CD4-positive, alpha-beta T cell treated with Interferon alpha-2 for 1 hour (primary cell): ENCODE data around the gene COQ6.
"Not testable (repeated sequence)": the region's sequence is repeated elsewhere in the genome, so short reads cannot be mapped to it uniquely, and the experiment has no call there.

Experiments
- DNase-seq, 2 donors: peaks; one replicate each; pipeline ENCODE4 v3.0.0-alpha.2; 2020 to 2022

The COQ6 gene

DNA sequence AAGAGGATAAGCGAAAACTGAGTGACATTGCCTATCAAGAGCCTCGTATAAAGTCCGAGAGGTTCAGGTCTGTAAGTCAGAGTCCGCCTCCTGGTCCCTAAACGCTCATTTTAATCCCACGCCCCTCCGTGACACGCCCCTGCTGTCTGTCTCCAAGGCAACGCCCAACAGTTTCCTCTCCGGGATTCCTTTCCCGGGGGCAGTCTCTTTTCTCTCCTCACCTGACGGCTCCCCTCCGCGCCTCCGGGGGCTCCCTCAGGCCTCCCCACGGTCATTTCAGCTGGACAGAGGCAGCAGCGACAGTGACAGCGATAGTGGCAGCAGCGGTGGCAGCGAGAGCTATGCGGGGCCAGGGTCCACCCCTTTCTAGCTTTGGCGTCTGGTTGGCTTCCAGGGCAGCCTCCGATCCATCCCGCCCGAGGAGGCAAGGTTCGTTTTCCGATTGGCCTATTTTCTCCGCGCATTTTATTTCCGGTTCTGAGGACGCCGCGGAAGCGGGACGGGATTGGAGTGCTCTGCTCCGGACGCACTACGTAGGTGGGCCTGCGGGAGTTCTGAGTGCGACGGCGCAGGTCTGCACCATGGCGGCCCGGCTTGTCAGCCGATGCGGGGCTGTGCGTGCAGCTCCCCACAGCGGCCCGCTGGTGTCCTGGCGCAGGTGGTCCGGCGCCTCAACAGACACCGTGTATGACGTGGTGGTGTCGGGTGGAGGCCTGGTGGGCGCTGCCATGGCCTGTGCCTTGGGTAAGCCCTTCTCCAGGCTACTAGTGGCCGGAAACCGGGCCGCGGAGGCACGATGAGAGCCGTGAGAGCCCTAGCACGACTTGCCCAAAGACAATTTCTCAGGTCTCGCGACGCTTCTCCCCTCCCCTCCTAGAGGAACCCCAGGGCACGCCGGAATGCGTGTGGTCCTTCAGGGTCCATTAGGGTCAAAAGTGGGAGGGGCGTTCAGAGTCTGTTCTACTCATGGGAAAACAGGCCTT is at the start of gene COQ6, which contains the start of gene FAM161B:
COQ6 (plus strand) TSS at position 551 of the 983 bp plus-strand sequence; CDS start at position 582, 31 bp downstream.
FAM161B (minus strand) TSS at position 343 of the 983 bp plus-strand sequence; CDS start at position 275, 68 bp downstream.
- peak; percentile 91 to 94 for DNase-seq

DNA sequence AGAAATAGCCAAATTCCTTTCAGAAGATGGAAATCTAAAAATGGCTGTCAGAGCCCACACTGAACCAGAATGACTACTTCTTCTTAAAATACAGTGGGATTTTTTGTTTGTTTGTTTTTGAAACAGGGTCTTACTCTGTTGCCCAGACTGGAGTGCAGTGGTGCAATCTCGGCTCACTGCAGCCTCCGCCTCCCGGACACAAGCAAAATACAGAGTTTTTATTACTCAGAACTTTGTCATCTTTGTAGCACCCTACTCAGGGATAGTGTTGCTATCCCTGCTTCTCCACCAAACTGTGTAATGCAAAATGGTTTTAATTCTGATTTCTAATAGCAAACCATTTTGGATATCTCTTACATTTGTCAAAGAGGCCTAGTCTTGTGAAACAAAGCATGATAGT is 47.1 kb upstream of the COQ6 start:
- no peak for DNase-seq

DNA sequence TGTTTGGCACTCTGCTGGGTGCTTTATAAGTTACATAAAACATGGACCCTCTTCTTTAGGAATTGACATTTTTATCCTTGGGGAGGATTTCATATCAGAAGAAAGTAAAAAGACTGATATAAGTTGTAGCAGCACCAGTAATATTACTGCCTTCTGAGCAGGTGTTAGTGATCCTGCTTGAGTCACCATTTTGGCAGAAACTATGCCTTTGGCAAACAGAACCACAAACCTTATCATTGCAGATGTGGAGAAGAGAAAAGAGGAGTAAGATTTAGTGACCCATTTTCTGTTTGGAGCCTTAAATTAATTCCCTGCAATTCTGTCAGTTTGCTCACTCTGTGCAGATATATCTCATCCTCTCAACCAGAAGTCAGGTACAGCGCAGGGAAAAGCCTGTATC is 40.4 kb upstream of the COQ6 start:
- DNase-seq = no peak

DNA sequence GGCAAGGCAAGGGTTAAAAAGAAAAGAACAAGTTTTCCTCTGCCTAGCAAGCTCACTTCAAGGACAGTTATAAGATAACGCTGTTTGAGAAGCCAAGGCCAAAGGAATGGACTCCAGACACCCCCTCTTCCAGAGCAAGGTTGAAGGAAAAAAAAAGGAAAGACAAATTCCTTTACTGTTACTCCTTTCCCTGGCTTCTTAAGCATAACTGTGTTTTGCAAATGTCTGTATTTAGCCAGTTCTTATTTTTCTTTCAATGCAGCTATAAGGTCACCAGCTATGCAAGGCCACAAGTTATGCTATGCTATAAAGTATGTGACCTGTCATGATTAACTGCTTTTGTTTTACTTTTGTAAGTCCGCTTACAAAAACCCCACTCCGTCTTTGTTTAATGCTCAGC is 36.8 kb upstream of the COQ6 start:
- DNase-seq = no peak

DNA sequence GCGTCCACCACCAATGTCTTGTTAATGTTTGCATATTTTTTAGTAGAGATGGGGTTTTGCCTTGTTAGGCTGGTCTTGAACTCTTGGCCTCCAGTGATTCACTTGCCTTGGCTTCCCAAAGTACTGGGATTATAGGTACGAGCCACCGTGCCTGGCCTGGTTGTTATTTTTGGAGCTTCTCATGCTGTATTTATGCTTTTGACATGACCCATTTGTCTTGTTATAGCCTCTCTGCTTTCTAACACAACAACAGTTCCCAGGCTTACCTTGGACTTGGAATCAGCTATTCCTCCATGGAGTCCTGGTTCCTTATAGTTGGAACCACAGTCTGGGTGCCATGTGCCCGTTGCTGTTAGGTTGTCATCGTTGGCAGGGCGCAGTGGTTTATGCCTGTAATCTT is 33.8 kb upstream of the COQ6 start:
- no peak for DNase-seq

DNA sequence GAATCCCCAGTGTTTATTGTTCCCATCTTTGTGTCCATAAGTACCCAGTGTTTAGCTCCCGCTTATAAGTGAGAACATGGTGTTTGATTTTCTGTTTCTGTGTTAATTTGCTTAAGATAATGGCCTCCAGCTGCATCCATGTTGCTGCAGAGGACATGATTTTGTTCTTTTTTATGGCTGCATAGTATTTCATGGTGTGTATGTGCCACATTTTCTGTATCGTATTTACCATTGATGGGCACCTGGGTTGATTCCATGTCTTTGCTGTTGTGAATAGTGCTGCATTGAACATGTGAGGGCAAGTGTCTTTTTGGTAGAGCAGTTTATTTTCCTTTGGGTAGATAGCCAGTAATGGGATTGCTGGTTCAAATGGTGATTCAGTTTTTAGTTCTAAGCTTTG is 30.6 kb upstream of the COQ6 start:
- not testable (repeated sequence) for DNase-seq

DNA sequence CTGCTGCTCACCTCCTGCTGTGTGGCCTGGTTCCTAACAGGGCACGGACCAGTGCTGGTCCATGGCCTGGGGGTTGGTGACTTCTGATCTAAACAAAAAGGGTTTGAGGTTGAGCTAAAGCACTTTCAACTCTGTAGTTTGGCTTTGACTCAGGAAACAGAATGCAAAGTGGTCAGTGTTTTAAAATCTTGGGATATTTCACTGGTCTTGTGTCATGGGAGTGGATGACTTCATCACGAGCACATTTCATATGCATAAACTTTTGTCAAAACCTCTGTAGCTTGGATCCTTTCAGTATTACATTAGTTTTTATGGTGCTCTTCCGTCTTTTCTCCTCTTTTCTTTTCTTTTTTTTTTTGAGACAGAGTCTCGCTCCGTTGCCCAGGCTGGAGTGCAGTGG is 25.8 kb upstream of the COQ6 start:
- DNase-seq = no peak

DNA sequence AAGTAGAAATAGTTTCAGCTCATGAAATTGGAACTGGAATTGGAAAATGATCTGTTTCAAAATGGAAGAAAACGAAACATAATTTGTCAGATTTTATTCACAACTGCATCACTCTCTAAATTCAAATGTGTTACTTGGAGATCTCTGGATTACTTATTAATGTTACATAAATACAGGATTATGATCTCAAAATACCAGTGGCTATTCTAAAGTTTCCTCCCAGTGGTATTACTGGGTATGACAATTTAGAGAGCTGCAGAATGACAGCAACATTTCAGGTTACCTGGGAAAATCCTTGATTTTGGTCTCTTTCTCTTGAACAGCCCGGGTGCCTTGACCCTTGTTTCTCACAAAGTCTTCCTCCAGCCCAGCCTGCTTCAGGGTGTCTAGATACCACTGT is 14.4 kb upstream of the COQ6 start:
- DNase-seq = peak in 1 of 2 donors; percentile 6

DNA sequence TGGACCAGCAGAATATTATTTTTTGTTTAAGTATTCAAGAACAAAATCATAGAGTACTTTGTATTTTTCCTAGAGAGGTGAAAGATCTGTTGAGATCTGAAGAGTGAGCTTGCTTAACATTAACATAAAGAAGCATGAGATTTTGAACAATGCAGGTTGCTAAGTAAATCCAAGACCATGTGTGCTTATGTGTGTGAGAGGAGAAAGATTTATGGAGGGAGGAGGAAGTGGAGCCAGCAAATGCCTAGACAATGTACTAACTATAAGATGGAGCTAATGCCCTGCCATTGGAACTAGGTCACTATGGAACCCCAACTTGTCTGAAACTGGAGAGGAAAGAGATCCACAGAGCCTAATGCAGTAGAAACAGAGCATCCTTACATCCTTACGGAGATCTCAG is 13.6 kb upstream of the COQ6 start:
- DNase-seq = no peak

DNA sequence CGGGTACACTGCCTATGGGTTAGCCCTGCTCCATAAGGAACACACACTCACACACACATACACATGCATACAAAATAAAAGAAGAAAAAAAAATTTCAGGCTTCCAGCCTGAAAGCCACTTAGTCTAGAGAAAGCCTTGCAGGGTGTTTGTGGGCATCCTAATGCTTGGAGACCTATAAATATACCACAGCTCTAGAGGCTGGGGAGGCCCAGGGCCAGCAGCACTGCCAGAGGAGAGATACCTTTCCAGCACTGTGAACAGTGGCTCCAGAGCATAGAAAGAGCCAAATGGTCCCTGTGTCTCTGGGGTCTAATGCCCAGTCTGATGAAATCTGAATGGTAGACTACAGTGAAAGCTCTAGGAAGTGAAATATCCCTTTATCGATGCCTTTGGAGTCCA is 13.1 kb upstream of the COQ6 start:
- DNase-seq = no peak

DNA sequence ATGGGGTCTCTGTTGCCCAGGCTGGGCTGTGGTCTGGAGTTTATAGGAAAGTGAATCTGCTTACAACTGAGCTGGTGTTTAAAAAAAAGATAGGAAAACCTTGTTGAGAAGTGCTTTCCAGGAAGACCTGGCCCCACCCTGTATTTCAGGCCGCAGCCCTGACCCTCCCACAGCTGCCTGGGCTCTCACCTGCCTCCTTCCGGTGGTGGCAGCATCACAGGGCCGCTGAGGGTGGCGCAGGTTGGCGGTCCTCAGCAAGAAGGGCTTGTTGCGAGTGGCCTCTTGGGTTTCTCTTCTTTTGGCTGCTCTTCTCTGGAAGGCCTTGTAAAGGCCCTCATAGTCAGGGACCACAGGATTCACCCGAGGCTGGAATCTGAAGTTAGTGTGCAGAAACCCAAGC is 7.9 kb upstream of the COQ6 start:
- no peak for DNase-seq

DNA sequence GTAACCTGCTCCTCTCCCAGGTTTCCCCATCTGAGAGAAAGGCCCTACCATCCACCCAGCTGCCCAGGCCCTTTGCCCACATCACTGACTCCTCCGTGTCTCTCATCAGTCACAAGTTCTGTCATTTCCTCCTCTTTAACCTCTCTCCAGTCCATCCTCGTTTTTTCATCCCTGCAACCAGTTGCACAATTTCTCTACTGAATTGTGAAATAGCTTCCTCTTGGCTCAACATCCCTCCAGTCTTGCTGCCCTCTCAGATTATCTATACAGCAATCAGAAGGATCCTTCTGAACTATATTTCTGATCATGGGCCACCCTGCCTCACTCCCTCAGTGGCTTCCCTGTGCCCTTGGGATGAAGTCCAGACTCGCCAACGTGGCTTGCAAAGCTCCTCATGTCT is 7.0 kb upstream of the COQ6 start:
- peak in 1 of 2 donors; percentile 25 for DNase-seq

DNA sequence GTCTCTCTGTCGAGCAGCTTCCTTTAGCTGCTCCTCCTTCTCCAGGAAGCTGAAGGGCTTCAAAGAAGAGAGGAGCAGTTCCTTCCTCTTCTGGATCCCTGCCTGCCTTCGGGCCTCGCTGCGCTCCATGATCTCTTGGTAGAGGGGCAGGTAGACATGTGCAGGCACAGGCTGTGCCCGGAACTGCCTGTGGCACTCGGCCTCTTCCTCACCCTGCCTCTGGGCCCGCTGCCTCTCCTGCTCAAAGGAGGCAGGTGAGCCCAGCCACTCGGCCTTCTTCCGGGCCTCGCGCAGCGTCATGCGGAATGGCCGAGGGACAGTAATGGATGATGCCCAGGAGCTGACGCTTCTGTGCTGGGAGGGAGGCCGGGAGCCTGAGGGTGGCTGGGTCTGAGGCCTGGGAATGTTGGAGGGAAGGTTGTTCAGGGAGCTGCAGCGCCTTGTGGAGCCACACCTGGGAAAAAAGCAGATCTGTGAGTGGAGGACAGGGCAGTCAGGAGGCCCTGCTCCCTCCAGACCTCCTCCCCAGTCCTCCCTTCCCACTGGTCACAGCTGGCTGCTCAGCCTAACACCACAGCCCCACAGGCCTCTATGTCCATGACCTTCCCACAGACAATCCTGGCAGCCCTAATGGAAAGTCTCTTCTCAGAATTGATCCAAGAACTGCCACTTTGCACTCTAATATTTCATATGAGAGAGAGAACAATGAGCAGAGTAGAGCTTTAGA is 5.5 kb upstream of the COQ6 start:
- no peak for DNase-seq

DNA sequence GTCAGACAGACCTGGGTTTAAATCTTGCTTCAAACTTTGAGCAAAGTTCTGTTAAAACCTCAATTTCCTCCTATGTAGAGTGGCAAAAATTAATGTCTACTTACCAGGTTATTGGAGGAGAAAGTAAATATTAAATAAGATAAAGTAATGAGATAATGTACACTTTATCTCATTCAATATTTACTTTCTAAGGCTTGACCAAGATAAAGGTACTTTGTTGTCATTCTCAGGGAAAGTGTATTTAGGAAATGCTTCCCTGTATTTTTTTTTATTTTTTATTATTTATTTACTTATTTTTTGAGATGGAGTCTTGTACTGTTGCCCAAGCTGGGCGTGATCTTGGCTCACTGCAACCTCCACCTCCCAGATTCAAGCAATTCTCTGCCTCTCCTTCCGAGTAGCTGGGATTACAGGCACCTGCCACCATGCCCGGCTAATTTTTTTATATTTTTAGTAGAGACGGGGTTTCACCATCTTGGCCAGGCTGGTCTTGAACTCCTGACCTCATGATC is 4.9 kb upstream of the COQ6 start:
- DNase-seq = no peak

DNA sequence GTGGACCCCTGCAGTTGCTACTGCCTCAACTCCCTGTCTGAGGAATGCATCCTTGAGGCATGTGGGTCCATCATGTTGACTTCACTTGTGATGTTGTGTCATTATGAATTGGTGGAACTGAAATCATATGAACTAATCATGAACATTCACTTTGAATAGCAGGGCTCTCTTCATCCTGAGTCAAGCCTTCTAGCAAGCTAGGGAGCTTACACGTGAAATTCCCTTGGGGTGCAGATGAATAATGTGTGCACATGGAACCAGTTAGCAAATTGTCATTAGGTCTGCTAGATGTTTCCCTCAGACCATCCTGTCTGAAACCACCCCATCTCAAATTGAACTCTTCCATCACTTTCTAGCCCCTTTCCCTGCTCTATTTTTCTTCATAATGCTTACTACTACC is 3.6 kb downstream of the COQ6 start:
- no peak for DNase-seq

DNA sequence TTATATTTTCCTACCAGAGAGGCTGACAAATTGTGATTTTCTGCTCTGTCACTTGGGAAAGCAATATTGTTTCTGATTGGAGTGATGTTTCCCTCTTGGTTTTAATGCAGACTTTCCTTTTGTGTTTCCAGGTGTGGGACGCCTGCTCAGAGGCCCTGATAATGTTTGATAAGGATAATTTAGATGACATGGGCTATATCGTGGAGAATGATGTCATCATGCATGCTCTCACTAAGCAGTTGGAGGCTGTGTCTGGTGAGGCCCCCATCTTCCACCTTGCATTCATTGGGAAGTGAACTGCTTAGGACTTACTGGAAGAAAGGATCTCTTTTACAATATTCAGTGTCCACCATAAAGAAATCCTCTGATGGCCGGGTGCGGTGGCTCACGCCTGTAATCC is 5.6 kb downstream of the COQ6 start:
- DNase-seq = no peak

DNA sequence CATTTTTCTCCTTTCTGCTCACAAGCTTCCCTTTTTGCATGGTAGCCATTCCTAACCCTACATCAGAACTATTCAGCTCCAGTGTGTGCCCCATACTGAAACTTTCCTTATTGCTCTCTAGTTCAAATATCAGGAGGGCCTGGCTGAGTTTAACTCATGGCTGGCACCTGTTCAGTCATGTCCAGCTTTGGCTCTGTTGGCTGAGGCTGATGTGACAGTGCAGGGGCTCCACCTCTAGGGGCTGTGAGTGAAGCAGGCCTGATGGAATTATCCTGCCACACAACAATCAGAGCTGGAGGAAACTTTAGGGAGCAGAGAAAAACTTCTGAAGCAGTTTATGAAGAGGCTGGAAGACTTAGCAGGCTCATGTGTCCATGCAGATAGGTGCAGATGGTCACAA is 8.5 kb downstream of the COQ6 start:
- DNase-seq = no peak

DNA sequence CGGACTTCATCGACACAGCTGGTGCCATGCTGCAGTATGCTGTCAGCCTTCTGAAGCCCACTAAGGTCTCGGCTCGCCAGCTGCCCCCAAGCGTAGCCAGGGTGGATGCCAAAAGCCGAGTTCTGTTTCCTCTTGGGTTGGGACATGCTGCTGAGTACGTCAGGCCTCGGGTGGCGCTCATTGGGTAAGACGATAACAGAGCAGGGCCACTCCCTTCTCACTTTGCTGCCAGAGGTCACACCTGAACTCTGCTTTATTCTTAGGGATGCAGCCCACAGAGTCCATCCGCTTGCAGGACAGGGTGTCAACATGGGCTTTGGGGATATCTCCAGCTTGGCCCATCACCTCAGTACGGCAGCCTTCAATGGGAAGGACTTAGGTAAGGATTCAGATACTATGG is 11.1 kb downstream of the COQ6 start:
- no peak for DNase-seq

DNA sequence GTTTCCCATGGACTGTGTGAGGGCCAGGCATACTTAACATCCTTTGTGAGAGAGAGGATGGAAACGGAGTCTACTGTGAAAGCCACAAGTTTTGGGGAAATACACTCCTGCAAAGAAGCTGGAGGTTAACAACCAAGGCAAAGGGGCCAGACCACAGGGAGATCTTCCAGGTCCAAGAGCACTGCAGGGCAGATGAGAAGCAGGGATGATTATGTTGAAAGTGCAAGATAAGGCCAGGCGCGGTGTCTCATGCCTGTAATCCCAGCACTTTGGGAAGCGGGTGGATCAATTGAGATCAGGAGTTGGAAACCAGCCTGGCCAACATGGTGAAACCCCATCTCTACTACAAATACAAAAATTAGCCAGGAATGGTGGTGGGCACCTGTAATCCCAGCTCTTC is 15.1 kb downstream of the COQ6 start:
- DNase-seq = no peak

DNA sequence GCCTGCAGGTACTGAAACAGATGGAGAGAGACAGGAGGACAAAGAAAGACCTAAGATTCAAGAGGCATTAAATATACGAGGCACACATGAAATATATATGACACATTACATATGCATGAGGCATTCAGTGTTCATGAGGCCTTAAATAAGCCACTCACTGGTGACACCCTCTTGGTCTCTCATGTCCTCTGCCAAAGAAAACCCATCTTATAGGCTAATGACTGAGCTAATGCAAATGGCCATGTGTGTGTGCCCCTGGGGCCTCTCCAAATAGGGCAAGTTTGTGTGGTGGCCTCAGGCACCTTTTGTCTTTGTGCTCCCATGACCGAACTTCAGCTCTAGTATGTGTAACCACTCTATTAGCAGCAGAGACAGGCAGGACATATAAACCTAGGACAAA is 18.8 kb downstream of the COQ6 start:
- DNase-seq = no peak

DNA sequence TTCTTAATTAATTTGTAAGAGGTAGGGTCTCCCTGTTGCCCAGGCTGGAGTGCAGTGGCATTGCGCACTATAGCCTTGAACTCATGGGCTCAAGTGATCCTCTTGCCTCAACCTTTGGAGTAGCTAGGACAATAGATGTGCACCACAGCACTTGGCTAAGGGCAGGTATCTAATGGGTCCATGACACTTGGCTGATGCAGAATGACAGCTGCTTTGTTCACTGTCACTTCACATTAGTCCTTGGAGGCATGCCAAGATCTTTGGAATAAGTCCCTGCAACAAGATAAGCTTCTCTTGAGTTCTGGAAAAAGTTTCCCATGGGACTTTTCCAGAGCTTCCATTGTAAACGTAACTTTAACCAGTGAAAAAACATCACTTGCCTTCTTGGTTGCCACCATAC is 23.4 kb downstream of the COQ6 start:
- DNase-seq = no peak

DNA sequence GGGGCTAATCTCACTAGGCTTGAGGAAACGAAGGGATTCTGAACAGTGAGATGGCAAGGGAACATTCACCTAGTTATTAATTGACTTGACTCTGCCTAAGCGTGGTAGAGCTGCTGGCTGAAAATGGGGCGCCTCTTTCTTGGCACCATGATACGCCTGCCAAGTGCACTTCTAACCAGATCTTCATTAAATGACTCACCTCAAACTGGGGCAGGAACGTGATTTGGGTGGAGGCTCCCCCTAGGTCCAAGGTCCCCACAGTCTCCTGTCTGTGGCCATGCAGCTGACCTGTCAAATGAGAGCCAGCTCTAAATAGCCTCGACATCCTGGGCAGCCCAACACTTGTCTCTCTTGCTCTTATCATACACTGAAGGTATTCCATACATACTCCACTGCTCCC is 26.0 kb downstream of the COQ6 start:
- no peak for DNase-seq

DNA sequence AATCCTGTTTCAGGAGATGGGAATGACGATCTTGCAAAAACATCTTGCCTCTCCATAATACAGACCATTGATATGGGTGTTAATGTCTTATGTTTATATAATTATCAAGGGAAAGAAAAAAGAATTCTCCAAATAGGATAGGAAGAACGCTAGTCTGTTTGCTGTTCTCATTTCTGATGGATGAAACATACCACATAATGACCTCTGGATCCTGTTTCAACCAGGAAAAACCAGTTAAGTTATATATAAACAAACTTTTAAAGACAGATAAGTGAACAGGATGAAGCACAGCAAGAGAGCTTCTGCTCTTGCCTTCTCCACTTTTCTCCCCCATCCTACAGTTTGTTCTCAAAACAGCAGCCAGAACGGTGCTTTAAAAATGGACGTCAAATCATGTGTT is 27.8 kb downstream of the COQ6 start:
- DNase-seq = no peak

DNA sequence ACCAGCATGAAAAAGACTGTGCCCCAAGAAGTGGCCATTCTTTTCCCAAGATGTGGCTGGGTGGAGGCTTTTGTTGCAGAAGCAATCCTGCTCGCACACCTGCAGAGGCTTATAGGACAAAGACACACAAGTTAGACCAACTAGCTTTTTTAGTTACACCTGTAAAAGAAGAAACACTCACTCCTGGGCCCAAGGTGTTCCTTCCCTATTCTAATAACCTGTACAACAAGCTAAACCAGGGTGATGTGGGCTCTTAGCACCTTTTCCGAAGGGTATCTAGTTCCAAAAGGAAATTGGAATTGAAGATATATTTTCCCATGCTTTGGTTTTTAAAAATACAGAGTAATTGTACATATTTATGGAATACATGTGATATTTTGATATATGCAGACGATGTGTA is 38.0 kb downstream of the COQ6 start:
- no peak for DNase-seq
